Measurements from ENCODE around the gene LRRC8C.

DNA sequence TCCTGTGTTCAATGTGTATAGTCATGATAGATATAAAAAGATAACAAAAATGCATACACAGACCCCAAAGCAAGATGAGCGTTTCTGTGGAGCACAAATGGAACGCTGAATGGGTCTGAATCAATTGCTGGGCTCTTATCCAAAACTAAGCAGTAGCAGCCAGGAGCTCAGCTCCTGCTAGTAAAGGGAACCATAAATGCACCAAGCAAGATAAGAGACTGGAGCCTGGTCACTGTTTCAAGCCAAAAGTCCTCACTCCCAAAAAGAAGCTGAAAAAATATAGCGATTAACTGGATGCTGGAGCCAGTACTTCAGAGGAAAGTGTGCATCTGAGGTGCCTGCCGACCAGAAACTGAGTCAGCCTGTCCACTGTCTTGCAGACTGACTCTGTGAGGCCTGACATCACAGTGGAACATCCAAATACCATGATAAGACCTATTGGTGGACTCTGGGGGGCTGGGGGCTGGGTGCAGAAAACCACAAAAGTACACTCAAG, 68.9 kb downstream of the LRRC8C start:
- TF ChIP-seq, protein P1, sequence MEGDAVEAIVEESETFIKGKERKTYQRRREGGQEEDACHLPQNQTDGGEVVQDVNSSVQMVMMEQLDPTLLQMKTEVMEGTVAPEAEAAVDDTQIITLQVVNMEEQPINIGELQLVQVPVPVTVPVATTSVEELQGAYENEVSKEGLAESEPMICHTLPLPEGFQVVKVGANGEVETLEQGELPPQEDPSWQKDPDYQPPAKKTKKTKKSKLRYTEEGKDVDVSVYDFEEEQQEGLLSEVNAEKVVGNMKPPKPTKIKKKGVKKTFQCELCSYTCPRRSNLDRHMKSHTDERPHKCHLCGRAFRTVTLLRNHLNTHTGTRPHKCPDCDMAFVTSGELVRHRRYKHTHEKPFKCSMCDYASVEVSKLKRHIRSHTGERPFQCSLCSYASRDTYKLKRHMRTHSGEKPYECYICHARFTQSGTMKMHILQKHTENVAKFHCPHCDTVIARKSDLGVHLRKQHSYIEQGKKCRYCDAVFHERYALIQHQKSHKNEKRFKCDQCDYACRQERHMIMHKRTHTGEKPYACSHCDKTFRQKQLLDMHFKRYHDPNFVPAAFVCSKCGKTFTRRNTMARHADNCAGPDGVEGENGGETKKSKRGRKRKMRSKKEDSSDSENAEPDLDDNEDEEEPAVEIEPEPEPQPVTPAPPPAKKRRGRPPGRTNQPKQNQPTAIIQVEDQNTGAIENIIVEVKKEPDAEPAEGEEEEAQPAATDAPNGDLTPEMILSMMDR (conservative IDR thresholded peaks at IDR 0.05; ENCODE audit: low read depth in 2 of 2), result no peak
- TF ChIP-seq, protein P2, sequence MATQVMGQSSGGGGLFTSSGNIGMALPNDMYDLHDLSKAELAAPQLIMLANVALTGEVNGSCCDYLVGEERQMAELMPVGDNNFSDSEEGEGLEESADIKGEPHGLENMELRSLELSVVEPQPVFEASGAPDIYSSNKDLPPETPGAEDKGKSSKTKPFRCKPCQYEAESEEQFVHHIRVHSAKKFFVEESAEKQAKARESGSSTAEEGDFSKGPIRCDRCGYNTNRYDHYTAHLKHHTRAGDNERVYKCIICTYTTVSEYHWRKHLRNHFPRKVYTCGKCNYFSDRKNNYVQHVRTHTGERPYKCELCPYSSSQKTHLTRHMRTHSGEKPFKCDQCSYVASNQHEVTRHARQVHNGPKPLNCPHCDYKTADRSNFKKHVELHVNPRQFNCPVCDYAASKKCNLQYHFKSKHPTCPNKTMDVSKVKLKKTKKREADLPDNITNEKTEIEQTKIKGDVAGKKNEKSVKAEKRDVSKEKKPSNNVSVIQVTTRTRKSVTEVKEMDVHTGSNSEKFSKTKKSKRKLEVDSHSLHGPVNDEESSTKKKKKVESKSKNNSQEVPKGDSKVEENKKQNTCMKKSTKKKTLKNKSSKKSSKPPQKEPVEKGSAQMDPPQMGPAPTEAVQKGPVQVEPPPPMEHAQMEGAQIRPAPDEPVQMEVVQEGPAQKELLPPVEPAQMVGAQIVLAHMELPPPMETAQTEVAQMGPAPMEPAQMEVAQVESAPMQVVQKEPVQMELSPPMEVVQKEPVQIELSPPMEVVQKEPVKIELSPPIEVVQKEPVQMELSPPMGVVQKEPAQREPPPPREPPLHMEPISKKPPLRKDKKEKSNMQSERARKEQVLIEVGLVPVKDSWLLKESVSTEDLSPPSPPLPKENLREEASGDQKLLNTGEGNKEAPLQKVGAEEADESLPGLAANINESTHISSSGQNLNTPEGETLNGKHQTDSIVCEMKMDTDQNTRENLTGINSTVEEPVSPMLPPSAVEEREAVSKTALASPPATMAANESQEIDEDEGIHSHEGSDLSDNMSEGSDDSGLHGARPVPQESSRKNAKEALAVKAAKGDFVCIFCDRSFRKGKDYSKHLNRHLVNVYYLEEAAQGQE (IDR thresholded peaks at IDR 0.05; ENCODE audit: unreplicated experiment), result no peak
- TF ChIP-seq EZH2 (IDR thresholded peaks at IDR 0.05; ENCODE audit: low read depth, unreplicated experiment) (no peak), CREB1 (CRISPR knock-in tag; IDR thresholded peaks at IDR 0.05; ENCODE audit: low read depth) (no peak), NANOG (IDR thresholded peaks at IDR 0.05; ENCODE audit: borderline replicate concordance) (no peak), ZNF331 (CRISPR knock-in tag; IDR thresholded peaks at IDR 0.05; ENCODE audit: low read depth) (no peak), JUNB (IDR thresholded peaks at IDR 0.05; ENCODE audit: unreplicated experiment) (no peak)
- TF ChIP-seq, protein P3, sequence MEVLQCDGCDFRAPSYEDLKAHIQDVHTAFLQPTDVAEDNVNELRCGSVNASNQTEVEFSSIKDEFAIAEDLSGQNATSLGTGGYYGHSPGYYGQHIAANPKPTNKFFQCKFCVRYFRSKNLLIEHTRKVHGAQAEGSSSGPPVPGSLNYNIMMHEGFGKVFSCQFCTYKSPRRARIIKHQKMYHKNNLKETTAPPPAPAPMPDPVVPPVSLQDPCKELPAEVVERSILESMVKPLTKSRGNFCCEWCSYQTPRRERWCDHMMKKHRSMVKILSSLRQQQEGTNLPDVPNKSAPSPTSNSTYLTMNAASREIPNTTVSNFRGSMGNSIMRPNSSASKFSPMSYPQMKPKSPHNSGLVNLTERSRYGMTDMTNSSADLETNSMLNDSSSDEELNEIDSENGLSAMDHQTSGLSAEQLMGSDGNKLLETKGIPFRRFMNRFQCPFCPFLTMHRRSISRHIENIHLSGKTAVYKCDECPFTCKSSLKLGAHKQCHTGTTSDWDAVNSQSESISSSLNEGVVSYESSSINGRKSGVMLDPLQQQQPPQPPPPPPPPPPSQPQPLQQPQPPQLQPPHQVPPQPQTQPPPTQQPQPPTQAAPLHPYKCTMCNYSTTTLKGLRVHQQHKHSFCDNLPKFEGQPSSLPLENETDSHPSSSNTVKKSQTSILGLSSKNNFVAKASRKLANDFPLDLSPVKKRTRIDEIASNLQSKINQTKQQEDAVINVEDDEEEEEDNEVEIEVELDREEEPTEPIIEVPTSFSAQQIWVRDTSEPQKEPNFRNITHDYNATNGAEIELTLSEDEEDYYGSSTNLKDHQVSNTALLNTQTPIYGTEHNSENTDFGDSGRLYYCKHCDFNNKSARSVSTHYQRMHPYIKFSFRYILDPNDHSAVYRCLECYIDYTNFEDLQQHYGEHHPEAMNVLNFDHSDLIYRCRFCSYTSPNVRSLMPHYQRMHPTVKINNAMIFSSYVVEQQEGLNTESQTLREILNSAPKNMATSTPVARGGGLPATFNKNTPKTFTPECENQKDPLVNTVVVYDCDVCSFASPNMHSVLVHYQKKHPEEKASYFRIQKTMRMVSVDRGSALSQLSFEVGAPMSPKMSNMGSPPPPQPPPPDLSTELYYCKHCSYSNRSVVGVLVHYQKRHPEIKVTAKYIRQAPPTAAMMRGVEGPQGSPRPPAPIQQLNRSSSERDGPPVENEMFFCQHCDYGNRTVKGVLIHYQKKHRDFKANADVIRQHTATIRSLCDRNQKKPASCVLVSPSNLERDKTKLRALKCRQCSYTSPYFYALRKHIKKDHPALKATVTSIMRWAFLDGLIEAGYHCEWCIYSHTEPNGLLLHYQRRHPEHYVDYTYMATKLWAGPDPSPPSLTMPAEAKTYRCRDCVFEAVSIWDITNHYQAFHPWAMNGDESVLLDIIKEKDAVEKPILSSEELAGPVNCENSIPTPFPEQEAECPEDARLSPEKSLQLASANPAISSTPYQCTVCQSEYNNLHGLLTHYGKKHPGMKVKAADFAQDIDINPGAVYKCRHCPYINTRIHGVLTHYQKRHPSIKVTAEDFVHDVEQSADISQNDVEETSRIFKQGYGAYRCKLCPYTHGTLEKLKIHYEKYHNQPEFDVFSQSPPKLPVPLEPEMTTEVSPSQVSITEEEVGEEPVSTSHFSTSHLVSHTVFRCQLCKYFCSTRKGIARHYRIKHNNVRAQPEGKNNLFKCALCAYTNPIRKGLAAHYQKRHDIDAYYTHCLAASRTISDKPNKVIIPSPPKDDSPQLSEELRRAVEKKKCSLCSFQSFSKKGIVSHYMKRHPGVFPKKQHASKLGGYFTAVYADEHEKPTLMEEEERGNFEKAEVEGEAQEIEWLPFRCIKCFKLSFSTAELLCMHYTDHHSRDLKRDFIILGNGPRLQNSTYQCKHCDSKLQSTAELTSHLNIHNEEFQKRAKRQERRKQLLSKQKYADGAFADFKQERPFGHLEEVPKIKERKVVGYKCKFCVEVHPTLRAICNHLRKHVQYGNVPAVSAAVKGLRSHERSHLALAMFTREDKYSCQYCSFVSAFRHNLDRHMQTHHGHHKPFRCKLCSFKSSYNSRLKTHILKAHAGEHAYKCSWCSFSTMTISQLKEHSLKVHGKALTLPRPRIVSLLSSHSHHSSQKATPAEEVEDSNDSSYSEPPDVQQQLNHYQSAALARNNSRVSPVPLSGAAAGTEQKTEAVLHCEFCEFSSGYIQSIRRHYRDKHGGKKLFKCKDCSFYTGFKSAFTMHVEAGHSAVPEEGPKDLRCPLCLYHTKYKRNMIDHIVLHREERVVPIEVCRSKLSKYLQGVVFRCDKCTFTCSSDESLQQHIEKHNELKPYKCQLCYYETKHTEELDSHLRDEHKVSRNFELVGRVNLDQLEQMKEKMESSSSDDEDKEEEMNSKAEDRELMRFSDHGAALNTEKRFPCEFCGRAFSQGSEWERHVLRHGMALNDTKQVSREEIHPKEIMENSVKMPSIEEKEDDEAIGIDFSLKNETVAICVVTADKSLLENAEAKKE (CRISPR knock-in tag; IDR thresholded peaks at IDR 0.05), result no peak

All from GM23338 (cell line).